Measurements from ENCODE around the gene SCFD1.

The SCFD1 gene

DNA sequence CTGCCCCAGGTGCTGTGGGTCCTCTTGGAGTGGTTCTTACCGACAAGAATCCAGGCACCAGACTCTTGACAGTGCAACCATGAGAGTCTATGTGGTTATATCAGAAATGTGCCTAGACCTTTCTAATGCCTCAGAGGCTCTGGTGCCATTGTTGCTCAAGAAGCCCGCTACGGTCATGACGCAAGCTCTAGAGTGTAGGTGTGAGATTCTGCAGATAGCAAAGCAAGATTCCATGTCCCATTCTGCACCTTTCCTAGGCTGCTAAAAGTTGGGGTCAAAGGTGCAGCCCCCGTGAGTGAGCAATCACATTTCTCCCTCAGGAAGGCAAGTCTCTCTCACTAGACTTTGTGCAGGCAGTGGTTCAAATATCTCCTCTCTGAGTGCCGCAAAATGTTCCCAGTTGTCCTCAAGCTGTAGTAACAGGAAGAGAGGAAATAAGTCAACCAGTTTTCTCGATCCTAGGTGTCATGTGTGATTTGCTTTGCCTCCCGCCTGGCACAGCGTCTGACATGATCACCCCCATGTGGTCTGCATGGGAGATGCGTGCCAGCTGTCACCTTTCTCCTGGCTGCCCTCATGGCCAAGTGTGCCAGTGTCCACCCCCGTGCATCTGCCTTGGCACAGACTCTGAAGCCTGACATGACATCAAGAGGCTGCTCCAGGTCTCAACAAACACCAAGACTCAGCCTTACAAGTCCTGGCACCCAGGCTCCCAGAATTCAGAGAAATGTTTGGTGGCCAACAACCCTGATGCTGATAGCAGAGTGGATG, 129.7 kb downstream of the SCFD1 start:
- Histone ChIP-seq H3K4me3 (ENCODE audit: low read depth in 1 of 2, low read length in 1 of 2) (no peak overlapping the region), H3K36me3 (no peaks in the 10 kb centered on the region), H3K27ac (no peak overlapping the region), H3K27me3 (no peaks in the 10 kb centered on the region), H3K9me3 (no peaks in the 10 kb centered on the region), H3K4me1 (ENCODE audit: control insufficient read depth in 1 of 2, insufficient read depth in 1 of 2, low read depth in 1 of 2, low read length in 1 of 2) (no peaks in the 10 kb centered on the region)
- TF ChIP-seq, protein P1, sequence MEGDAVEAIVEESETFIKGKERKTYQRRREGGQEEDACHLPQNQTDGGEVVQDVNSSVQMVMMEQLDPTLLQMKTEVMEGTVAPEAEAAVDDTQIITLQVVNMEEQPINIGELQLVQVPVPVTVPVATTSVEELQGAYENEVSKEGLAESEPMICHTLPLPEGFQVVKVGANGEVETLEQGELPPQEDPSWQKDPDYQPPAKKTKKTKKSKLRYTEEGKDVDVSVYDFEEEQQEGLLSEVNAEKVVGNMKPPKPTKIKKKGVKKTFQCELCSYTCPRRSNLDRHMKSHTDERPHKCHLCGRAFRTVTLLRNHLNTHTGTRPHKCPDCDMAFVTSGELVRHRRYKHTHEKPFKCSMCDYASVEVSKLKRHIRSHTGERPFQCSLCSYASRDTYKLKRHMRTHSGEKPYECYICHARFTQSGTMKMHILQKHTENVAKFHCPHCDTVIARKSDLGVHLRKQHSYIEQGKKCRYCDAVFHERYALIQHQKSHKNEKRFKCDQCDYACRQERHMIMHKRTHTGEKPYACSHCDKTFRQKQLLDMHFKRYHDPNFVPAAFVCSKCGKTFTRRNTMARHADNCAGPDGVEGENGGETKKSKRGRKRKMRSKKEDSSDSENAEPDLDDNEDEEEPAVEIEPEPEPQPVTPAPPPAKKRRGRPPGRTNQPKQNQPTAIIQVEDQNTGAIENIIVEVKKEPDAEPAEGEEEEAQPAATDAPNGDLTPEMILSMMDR (IDR thresholded peaks at IDR 0.05), result no peak

DNA sequence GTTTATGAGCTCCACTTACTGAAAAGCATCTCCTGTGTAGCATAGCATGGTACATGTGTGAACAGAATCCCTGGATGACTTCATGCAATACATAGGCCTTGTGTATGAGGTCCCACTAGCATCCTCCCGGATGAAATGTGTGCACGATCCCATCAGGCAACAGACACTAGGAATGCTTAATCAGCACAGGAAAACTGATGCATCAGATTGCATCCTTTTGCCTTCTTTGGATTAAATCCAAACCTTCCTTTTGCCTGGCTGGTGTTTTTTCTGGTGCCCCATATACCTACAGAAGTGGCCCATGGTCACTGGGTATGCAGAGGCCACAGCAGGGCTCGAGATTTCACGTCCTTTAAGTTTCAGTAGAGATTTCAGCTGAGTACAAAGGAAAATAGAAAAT, 131.3 kb downstream of the SCFD1 start:
- no peaks in the 10 kb centered on the region for H3K4me1 ChIP-seq (ENCODE audit: control insufficient read depth in 1 of 2, insufficient read depth in 1 of 2, low read depth in 1 of 2, low read length in 1 of 2)
- no peak overlapping the region for H3K27ac ChIP-seq
- H3K36me3 ChIP-seq, result no peaks in the 10 kb centered on the region
- no peaks in the 10 kb centered on the region for H3K27me3 ChIP-seq
- TF ChIP-seq, protein P1 (IDR thresholded peaks at IDR 0.05), result no peak
- no peaks in the 10 kb centered on the region for H3K9me3 ChIP-seq
- H3K4me3 ChIP-seq (ENCODE audit: low read depth in 1 of 2, low read length in 1 of 2), result no peak overlapping the region

DNA sequence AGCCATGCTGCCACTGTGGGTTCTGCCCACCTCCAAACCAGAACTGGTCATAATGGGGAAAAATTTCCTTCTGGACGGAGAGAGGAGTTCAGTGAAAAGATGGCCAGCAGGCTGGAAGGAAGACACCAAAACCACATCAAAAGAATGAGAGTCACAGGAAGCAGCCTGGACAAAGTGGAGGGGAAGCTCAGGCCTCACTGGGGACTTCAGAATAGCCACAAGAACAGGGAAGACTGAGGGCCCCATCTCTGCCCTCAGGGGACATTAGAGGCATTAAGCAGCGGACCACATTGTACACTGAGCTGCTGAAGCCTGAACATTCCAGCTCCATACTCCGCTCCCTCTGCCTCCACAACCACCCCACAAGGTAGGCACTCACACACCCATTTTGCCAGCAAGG, 132.7 kb downstream of the SCFD1 start:
- no peaks in the 10 kb centered on the region for H3K36me3 ChIP-seq
- no peak overlapping the region for H3K4me3 ChIP-seq (ENCODE audit: low read depth in 1 of 2, low read length in 1 of 2)
- no peak overlapping the region for H3K27ac ChIP-seq
- no peaks in the 10 kb centered on the region for H3K9me3 ChIP-seq
- TF ChIP-seq, protein P1 (IDR thresholded peaks at IDR 0.05), result no peak
- no peaks in the 10 kb centered on the region for H3K27me3 ChIP-seq
- no peaks in the 10 kb centered on the region for H3K4me1 ChIP-seq (ENCODE audit: control insufficient read depth in 1 of 2, insufficient read depth in 1 of 2, low read depth in 1 of 2, low read length in 1 of 2)

DNA sequence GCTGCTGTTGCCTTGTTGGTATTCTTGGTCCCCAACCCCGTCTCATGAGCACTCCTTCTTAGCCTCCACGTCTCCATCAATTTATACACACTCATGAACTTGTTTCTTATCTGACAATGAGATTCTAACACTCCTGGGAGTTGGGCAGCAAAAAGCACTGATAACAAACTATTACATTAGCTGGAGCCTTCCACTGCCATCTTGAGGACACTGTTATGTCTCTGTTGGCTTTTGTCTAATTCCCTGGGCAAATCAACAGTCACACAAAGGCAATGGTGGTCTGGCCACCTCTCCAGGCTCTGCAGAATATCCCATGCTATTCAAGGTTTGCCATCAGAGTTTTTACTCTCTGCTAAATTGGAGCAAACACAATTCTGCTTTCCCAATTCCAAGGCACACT, 134.5 kb downstream of the SCFD1 start:
- no peak overlapping the region for H3K27ac ChIP-seq
- no peaks in the 10 kb centered on the region for H3K27me3 ChIP-seq
- H3K9me3 ChIP-seq, result no peaks in the 10 kb centered on the region
- H3K36me3 ChIP-seq, result no peaks in the 10 kb centered on the region
- no peak overlapping the region for H3K4me3 ChIP-seq (ENCODE audit: low read depth in 1 of 2, low read length in 1 of 2)
- TF ChIP-seq, protein P1 (IDR thresholded peaks at IDR 0.05), result no peak
- no peaks in the 10 kb centered on the region for H3K4me1 ChIP-seq (ENCODE audit: control insufficient read depth in 1 of 2, insufficient read depth in 1 of 2, low read depth in 1 of 2, low read length in 1 of 2)

DNA sequence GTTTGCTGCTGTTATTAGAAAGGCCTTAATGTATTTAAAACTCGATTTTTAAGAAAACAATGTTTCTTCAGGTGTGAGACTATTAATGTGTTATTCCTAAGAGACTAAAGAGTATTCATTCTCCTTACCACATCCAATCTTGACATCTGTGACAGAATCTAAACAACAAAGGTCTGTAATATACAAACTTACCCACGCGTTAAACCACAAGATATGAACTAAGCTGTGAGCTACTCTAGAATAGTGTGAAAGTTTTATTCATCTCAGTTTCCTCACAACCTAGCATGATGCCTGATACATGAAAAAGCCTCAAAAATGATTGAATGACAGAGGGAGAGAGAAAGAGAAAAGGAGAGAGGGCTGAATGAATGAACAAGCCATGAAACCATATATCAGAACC, 135.0 kb downstream of the SCFD1 start:
- Histone ChIP-seq H3K36me3 (no peaks in the 10 kb centered on the region), H3K27me3 (no peaks in the 10 kb centered on the region), H3K27ac (no peak overlapping the region), H3K4me1 (ENCODE audit: control insufficient read depth in 1 of 2, insufficient read depth in 1 of 2, low read depth in 1 of 2, low read length in 1 of 2) (no peaks in the 10 kb centered on the region), H3K4me3 (ENCODE audit: low read depth in 1 of 2, low read length in 1 of 2) (no peak overlapping the region), H3K9me3 (no peaks in the 10 kb centered on the region)
- TF ChIP-seq, protein P1 (IDR thresholded peaks at IDR 0.05), result no peak

Data from neutrophil (primary cell).